ENCODE results near the gene YKT6.

The YKT6 gene

DNA sequence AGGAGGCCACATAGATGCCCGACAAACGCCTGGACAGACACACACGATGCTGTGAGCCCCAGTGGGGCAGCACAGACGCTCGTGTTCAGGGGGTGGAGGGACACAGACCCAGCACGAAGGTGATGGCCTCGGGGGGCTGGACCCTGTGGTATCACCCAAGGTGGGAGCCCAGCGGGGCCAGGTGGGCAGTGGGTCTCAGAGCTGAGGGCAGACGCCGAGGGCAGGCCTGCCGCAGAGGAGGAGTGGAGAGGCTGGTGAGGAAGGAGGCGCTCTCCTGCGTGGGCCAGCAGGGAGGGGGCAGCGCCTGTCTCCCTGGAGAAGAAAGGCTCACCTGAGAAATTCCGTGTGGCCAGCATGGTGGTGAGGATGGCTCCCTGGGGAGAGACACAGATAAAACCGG lies 39.6 kb downstream of the YKT6 start:
- peaks cover 55% of the 10 kb centered on the region for H3K27me3 ChIP-seq (replicated peaks; ENCODE audit: insufficient read depth, low read length)
- no peaks in the 10 kb centered on the region for H3K9me2 ChIP-seq (replicated peaks; ENCODE audit: insufficient read depth, low read length)
- no peak overlapping the region for H3K4me2 ChIP-seq (ENCODE audit: low read depth, low read length)
- no peak overlapping the region for H3K27ac ChIP-seq (ENCODE audit: low read length)
- TF ChIP-seq EZH2phosphoT487 (IDR thresholded peaks at IDR 0.05; ENCODE audit: low read length), result no peak
- TF ChIP-seq, protein P1, sequence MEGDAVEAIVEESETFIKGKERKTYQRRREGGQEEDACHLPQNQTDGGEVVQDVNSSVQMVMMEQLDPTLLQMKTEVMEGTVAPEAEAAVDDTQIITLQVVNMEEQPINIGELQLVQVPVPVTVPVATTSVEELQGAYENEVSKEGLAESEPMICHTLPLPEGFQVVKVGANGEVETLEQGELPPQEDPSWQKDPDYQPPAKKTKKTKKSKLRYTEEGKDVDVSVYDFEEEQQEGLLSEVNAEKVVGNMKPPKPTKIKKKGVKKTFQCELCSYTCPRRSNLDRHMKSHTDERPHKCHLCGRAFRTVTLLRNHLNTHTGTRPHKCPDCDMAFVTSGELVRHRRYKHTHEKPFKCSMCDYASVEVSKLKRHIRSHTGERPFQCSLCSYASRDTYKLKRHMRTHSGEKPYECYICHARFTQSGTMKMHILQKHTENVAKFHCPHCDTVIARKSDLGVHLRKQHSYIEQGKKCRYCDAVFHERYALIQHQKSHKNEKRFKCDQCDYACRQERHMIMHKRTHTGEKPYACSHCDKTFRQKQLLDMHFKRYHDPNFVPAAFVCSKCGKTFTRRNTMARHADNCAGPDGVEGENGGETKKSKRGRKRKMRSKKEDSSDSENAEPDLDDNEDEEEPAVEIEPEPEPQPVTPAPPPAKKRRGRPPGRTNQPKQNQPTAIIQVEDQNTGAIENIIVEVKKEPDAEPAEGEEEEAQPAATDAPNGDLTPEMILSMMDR (IDR thresholded peaks at IDR 0.05; ENCODE audit: low read length), result no peak
- no peak for TF ChIP-seq EZH2 (optimal IDR thresholded peaks at IDR 0.05; ENCODE audit: low read depth, low read length)
- H3K36me3 ChIP-seq (replicated peaks; ENCODE audit: insufficient read depth, low read length), result no peaks in the 10 kb centered on the region
- H3K79me2 ChIP-seq (ENCODE audit: low read length), result no peaks in the 10 kb centered on the region
- H3K4me1 ChIP-seq (ENCODE audit: low read length), result no peaks in the 10 kb centered on the region
- no peak for DNase-seq
- H3K9ac ChIP-seq (ENCODE audit: low read length), result no peak overlapping the region
- no peaks in the 10 kb centered on the region for H4K20me1 ChIP-seq (ENCODE audit: insufficient read depth, low read length)
- H2AFZ ChIP-seq (ENCODE audit: low read length), result peak overlapping the region; percentile 46; the same call in 1 of the 2 replicates
- no peaks in the 10 kb centered on the region for H3F3A ChIP-seq (ENCODE audit: insufficient read depth, low read length)
- H3K9me3 ChIP-seq (replicated peaks; ENCODE audit: insufficient read depth, low read length), result no peaks in the 10 kb centered on the region
- H3K4me3 ChIP-seq (ENCODE audit: low read length), result no peak overlapping the region

DNA sequence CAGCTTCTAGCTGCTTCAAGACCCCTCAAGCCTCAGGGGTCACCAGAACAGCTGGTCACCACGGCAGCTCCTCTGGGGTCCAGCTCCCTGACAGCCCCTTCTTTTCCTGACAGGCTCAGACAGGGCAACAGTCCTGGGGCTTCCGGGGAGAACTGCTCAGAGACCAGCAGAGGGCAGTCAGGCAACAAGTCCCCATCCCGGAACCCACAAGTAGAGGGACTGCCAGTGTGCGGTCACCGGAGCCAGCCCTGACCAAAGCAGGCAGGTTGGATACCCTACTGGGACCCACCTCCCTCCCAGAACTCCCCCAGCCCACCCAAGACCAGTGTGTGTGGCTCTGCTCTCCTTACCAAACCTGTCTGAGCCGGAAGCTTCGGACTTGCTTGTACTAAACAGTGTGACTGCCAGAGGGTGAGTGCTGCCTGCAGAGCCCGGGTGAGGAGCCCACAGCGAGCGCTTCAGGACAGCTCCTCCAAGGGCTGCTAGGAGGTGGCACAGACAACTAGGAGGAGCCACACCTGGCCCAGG lies 40.3 kb downstream of the YKT6 start:
- H3K9me3 ChIP-seq (replicated peaks; ENCODE audit: insufficient read depth, low read length), result no peaks in the 10 kb centered on the region
- H3K9ac ChIP-seq (ENCODE audit: low read length), result no peak overlapping the region; the same call in 1 of the 2 replicates
- peak overlapping the region; percentile 14; the same call in 1 of the 2 replicates for H3K4me3 ChIP-seq (ENCODE audit: low read length)
- peak overlapping the region; percentile 71 for H2AFZ ChIP-seq (ENCODE audit: low read length)
- TF ChIP-seq, protein P1 (IDR thresholded peaks at IDR 0.05; ENCODE audit: low read length), result peak; percentile 80
- TF ChIP-seq EZH2 (optimal IDR thresholded peaks at IDR 0.05; ENCODE audit: low read depth, low read length) (no peak), EZH2phosphoT487 (IDR thresholded peaks at IDR 0.05; ENCODE audit: low read length) (no peak)
- no peaks in the 10 kb centered on the region for H3K36me3 ChIP-seq (replicated peaks; ENCODE audit: insufficient read depth, low read length)
- no peaks in the 10 kb centered on the region for H3F3A ChIP-seq (ENCODE audit: insufficient read depth, low read length)
- no peaks in the 10 kb centered on the region for H3K4me1 ChIP-seq (ENCODE audit: low read length)
- peaks cover 48% of the 10 kb centered on the region for H3K27me3 ChIP-seq (replicated peaks; ENCODE audit: insufficient read depth, low read length)
- peak overlapping the region; percentile 40; the same call in 1 of the 2 replicates for H3K4me2 ChIP-seq (ENCODE audit: low read depth, low read length)
- no peaks in the 10 kb centered on the region for H3K9me2 ChIP-seq (replicated peaks; ENCODE audit: insufficient read depth, low read length)
- H3K27ac ChIP-seq (ENCODE audit: low read length), result no peak overlapping the region
- H3K79me2 ChIP-seq (ENCODE audit: low read length), result no peaks in the 10 kb centered on the region
- H4K20me1 ChIP-seq (ENCODE audit: insufficient read depth, low read length), result no peaks in the 10 kb centered on the region
- DNase-seq, result peak; percentile 71

DNA sequence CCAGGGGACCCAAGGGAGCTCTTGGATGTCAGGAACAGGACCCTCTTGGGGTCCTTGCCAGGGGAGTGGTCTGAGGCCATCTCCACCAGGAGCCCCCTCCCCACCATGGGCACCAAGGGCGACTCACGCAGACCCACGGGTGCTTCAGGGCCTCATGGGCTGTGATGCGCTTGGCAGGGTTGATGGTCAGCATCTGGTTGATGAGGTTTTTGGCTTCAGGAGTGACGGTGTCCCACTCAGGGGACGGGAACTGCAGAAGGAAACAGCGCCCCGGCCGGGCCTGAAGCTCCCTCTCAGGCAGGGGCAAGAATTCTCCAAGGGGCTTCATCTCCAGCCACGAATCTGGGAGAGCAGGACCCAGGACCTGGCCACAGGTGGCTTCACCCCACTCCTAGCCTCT lies 41.3 kb downstream of the YKT6 start:
- Histone ChIP-seq H3K4me1 (ENCODE audit: low read length) (no peaks in the 10 kb centered on the region), H3K9ac (ENCODE audit: low read length) (no peak overlapping the region), H4K20me1 (ENCODE audit: insufficient read depth, low read length) (no peaks in the 10 kb centered on the region), H3F3A (ENCODE audit: insufficient read depth, low read length) (no peaks in the 10 kb centered on the region), H3K4me2 (ENCODE audit: low read depth, low read length) (no peak overlapping the region), H3K9me3 (replicated peaks; ENCODE audit: insufficient read depth, low read length) (no peaks in the 10 kb centered on the region), H2AFZ (ENCODE audit: low read length) (no peak overlapping the region), H3K27ac (ENCODE audit: low read length) (no peak overlapping the region), H3K36me3 (replicated peaks; ENCODE audit: insufficient read depth, low read length) (no peaks in the 10 kb centered on the region), H3K79me2 (ENCODE audit: low read length) (no peaks in the 10 kb centered on the region), H3K27me3 (replicated peaks; ENCODE audit: insufficient read depth, low read length) (peaks cover 37% of the 10 kb centered on the region), H3K4me3 (ENCODE audit: low read length) (no peak overlapping the region), H3K9me2 (replicated peaks; ENCODE audit: insufficient read depth, low read length) (no peaks in the 10 kb centered on the region)
- TF ChIP-seq, protein P1 (IDR thresholded peaks at IDR 0.05; ENCODE audit: low read length), result no peak
- TF ChIP-seq EZH2phosphoT487 (IDR thresholded peaks at IDR 0.05; ENCODE audit: low read length), result no peak
- TF ChIP-seq EZH2 (optimal IDR thresholded peaks at IDR 0.05; ENCODE audit: low read depth, low read length), result no peak
- DNase-seq, result no peak

Data from MM.1S (cell line).